Fibroblast of lung (primary cell): ENCODE measurements around the gene GAS2L2. TPM values are rescaled to one million over a fixed set of nuclear protein-coding genes. Genes with fewer than 3 reads are reported as not detected.

Experiments used
- DNase-seq, 2 donors: peaks; one replicate each; pipeline versions ENCODE4 v3.0.0 to v3.0.0-alpha.2; 2010; ENCODE audit warnings: low read depth in 2 of 2
- H2AFZ ChIP-seq: 2 replicates; pipeline ENCODE4 v1.5.1; 2012; ENCODE audit warnings: low read length, control low read depth, inconsistent platforms
- H3K27ac ChIP-seq: 2 replicates; pipeline ENCODE4 v1.5.1; 2011; ENCODE audit warnings: low read length, control low read depth; ENCODE audit not compliant: insufficient read depth
- H3K27me3 ChIP-seq: 2 replicates; pipeline ENCODE4 v1.5.1; 2011; ENCODE audit warnings: mild to moderate bottlenecking, low read length; ENCODE audit not compliant: control insufficient read depth, insufficient read depth
- H3K36me3 ChIP-seq: 2 replicates; pipeline ENCODE4 v1.5.1; 2011; ENCODE audit warnings: low read length; ENCODE audit not compliant: control insufficient read depth, insufficient read depth
- H3K4me1 ChIP-seq: 2 replicates; pipeline ENCODE4 v1.5.1; 2011; ENCODE audit warnings: low read length; ENCODE audit not compliant: control insufficient read depth, insufficient read depth; ENCODE audit errors: extremely low read depth
- H3K4me2 ChIP-seq: 2 replicates; pipeline ENCODE4 v1.5.1; 2011; ENCODE audit warnings: low read length, control low read depth; ENCODE audit not compliant: insufficient read depth; ENCODE audit errors: extremely low read depth
- H3K4me3 ChIP-seq, 4 experiments: fragments of 200-600 bp in 1 of 4; sonication (generic) in 1 of 4; replicated peaks in 1 of 4; 2 replicates each; pipeline ENCODE4 v1.5.1; 2011 to 2016; ENCODE audit warnings: low read length in 4 of 4, low read depth in 3 of 4, mild to moderate bottlenecking in 3 of 4, control low read depth in 2 of 4, inconsistent platforms in 1 of 4, mixed read lengths in 1 of 4; ENCODE audit not compliant: insufficient read depth in 1 of 4; ENCODE audit errors: control extremely low read depth in 1 of 4
- H3K79me2 ChIP-seq: 2 replicates; pipeline ENCODE4 v1.5.1; 2012; ENCODE audit warnings: mild to moderate bottlenecking, low read length, inconsistent platforms; ENCODE audit not compliant: control insufficient read depth, insufficient read depth
- H3K9ac ChIP-seq: 2 replicates; pipeline ENCODE4 v1.5.1; 2011; ENCODE audit warnings: mild to moderate bottlenecking, low read length, control low read depth; ENCODE audit not compliant: insufficient read depth
- H3K9me3 ChIP-seq: 2 replicates; pipeline ENCODE4 v1.5.1; 2012; ENCODE audit warnings: low read depth, low read length; ENCODE audit not compliant: control insufficient read depth, insufficient read depth
- H4K20me1 ChIP-seq: 2 replicates; pipeline ENCODE4 v1.5.1; 2011; ENCODE audit warnings: low read length; ENCODE audit not compliant: control insufficient read depth, insufficient read depth; ENCODE audit errors: extremely low read depth
- CTCF ChIP-seq, 2 donors: IDR thresholded peaks in 1 of 2; conservative IDR thresholded peaks in 1 of 2; 1 replicate in 1 of 2; 2 replicates in 1 of 2; pipeline ENCODE4 v1.5.1; 2011 to 2012; ENCODE audit warnings: low read length in 2 of 2, control low read depth in 1 of 2, inconsistent platforms in 1 of 2, low read depth in 1 of 2, mild to moderate bottlenecking in 1 of 2
- EZH2 ChIP-seq: IDR thresholded peaks from 2 replicates; pipeline ENCODE4 v1.5.1; 2012; ENCODE audit warnings: low read length, control low read depth, mild to moderate bottlenecking; ENCODE audit errors: missing control alignments
- polyA plus RNA-seq, 2 donors: library from polyadenylated mRNA; depleted of rRNA in 1 of 2; stranded (reverse) in 1 of 2; unstranded in 1 of 2; fragments of >200 nt; gene quantifications; 2 replicates each; pipeline ENCODE4 v1.2.1, GENCODE V29; 2011 to 2012; ENCODE audit warnings: missing spikeins in 1 of 2
- total RNA-seq: library from RNA; depleted of rRNA; stranded (reverse); fragments of >200 nt; gene quantifications from 2 replicates; pipeline ENCODE4 v1.2.1, GENCODE V29; 2014

The GAS2L2 gene
- total and polyA plus RNA-seq, 2 donors (not counting 1 experiment from before 2014, with no cell fraction given) = not detected

GRCh38 chr17:35764123-35764991, 11.3 kb upstream of the GAS2L2 start:
- Histone ChIP-seq H3K4me1 (peaks cover 7% of the 10 kb centered on the region), H3K9ac (no peak overlapping the region), H3K9me3 (no peaks in the 10 kb centered on the region), H3K79me2 (no peaks in the 10 kb centered on the region), H3K4me3 (peak overlapping the region; percentile 25 to 46 (median 34)), H3K27me3 (peaks cover 20% of the 10 kb centered on the region), H4K20me1 (no peaks in the 10 kb centered on the region), H3K4me2 (peak overlapping the region; percentile 71), H3K36me3 (no peaks in the 10 kb centered on the region), H2AFZ (peak overlapping the region; percentile 57), H3K27ac (no peak overlapping the region)
- peak; percentile 74 to 84 for TF ChIP-seq CTCF (conservative IDR thresholded peaks at IDR 0.05 in 1 of 2, IDR thresholded peaks at IDR 0.05 in 1 of 2; ENCODE audit: low read depth in 1 of 2, low read length in 2 of 2)
- no peak for TF ChIP-seq EZH2
- peak; percentile 75 to 80 for DNase-seq

GRCh38 chr17:35763767-35764122, 10.7 kb upstream of the GAS2L2 start:
- Histone ChIP-seq H3K27me3 (peaks cover 16% of the 10 kb centered on the region), H2AFZ (peak overlapping the region; percentile 57), H3K9ac (no peak overlapping the region), H3K4me1 (peaks cover 7% of the 10 kb centered on the region), H3K27ac (no peak overlapping the region), H3K9me3 (no peaks in the 10 kb centered on the region), H4K20me1 (no peaks in the 10 kb centered on the region), H3K4me3 (peak overlapping the region in 1 of 4 experiments; percentile 46), H3K36me3 (no peaks in the 10 kb centered on the region), H3K4me2 (peak overlapping the region; percentile 71), H3K79me2 (no peaks in the 10 kb centered on the region)
- no peak for DNase-seq
- TF ChIP-seq CTCF (conservative IDR thresholded peaks at IDR 0.05 in 1 of 2, IDR thresholded peaks at IDR 0.05 in 1 of 2; ENCODE audit: low read depth in 1 of 2, low read length in 2 of 2) (no peak), EZH2 (no peak)

- Histone ChIP-seq H3K36me3 (no peaks in the 10 kb centered on the region), H3K79me2 (no peaks in the 10 kb centered on the region), H4K20me1 (no peaks in the 10 kb centered on the region), H3K4me1 (peaks cover 7% of the 10 kb centered on the region), H3K27ac (no peak overlapping the region), H3K27me3 (peaks cover 8% of the 10 kb centered on the region), H3K4me3 (no peak overlapping the region), H3K4me2 (no peak overlapping the region), H3K9me3 (no peaks in the 10 kb centered on the region), H3K9ac (no peak overlapping the region), H2AFZ (no peak overlapping the region)
- TF ChIP-seq EZH2 (no peak), CTCF (conservative IDR thresholded peaks at IDR 0.05 in 1 of 2, IDR thresholded peaks at IDR 0.05 in 1 of 2; ENCODE audit: low read depth in 1 of 2, low read length in 2 of 2) (no peak)
- DNase-seq = no peak
These were observed 8.6 kb upstream of the GAS2L2 start for GRCh38 chr17:35761601-35762000.
